ENCODE results near the gene EXOSC3.

DNA sequence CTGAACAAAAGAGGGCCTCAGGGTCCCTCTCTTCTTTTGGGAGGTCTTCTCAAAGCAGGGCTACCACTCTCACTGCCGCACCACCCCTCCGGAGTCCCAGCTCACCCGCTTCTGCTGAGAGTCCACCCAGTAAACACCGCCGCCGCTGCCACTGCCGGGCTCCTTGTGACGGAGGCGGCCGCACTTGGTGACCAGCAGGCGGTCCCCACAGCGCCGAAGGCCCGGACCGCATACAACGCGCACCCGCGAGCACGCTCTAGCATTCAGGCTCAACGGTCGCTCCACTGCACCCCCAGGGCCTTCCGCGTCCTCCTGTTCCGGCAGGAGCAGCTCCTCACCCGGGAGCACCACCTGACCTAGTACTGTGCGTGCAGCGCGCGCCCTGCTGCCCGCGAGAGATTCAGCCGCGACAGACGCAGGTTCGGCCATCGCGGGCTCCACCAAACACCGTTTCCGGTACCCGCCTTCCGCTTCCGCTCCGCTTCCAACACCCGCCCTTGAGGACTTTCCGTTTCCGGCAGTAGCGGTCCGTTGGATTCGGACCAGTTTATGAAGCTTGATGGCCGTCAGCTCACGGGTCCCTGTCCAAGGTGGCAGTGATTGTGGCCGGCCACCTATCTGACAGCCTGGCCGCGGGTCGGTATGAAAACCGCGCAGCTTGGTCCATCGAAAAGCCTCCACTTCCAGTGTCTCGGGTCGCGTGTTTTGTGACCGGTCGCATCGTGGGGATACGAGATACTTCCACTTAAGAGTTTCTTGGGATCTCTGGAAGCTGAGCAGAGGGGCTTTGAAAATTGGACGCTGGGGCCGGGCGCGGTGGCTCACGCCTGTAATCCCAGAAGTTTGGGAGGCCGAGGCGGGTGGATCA lies at the start of gene EXOSC3:
- TF ChIP-seq POLR2A (IDR thresholded peaks at IDR 0.05; ENCODE audit: low read length) (peak; percentile 96), GATA1 (IDR thresholded peaks at IDR 0.05; ENCODE audit: low read depth, low read length) (no peak)

Data from erythroblast (primary cell).